Hematopoietic multipotent progenitor cell treated with erythropoietin and hydrocortisone succinate and interleukin-3 and kit ligand, for 4 days (in vitro differentiated cells): ENCODE measurements around the gene CSF1R.

Experiments used
- DNase-seq: peaks from one replicate; pipeline ENCODE4 v3.0.0-alpha.2; 2015

The CSF1R gene

GRCh38 chr5:150022681-150023080, 63.7 kb downstream of the CSF1R start:
- no peak for DNase-seq

GRCh38 chr5:150022158-150022531, 64.2 kb downstream of the CSF1R start:
- DNase-seq: no peak

- no peak for DNase-seq
These were observed 64.7 kb downstream of the CSF1R start for GRCh38 chr5:150021491-150022157.

GRCh38 chr5:150020249-150020648, 66.1 kb downstream of the CSF1R start:
- no peak for DNase-seq

GRCh38 chr5:150017226-150018005, 68.9 kb downstream of the CSF1R start:
- peak; percentile 70 for DNase-seq

GRCh38 chr5:150016537-150016936, 69.8 kb downstream of the CSF1R start:
- no peak for DNase-seq

- DNase-seq: no peak
These were observed 70.9 kb downstream of the CSF1R start for GRCh38 chr5:150015415-150015814.

GRCh38 chr5:150014456-150014855, 71.9 kb downstream of the CSF1R start:
- DNase-seq: no peak

- DNase-seq: no peak
These were observed 72.4 kb downstream of the CSF1R start for GRCh38 chr5:150013931-150014330.

- DNase-seq: no peak
These were observed 76.5 kb downstream of the CSF1R start for GRCh38 chr5:150009671-150010387.

GRCh38 chr5:150007050-150007449, 79.3 kb downstream of the CSF1R start:
- no peak for DNase-seq

GRCh38 chr5:150006318-150006717, 80.0 kb downstream of the CSF1R start:
- no peak for DNase-seq
